Activated CD4-positive, alpha-beta T cell treated with anti-CD3 and anti-CD28 coated beads for 4 hours (primary cell): ENCODE measurements around the gene ELOA2.
"Not testable (repeated sequence)": the region's sequence is repeated elsewhere in the genome, so short reads cannot be mapped to it uniquely, and the experiment has no call there.

Experiments used
- DNase-seq, 2 donors: peaks; one replicate each; pipeline ENCODE4 v3.0.0-alpha.2; 2020

ELOA2 gene

GRCh38 chr18:47035156-47035671, at the start of gene ELOA2:
ELOA2 (minus strand) TSS chr18:47035621; CDS start chr18:47035264, 357 bp downstream.
- DNase-seq = no peak

- DNase-seq = no peak
These were observed 46.2 kb upstream of the ELOA2 start for GRCh38 chr18:47081578-47081977.

GRCh38 chr18:47080872-47081271, 45.5 kb upstream of the ELOA2 start:
- no peak for DNase-seq

- no peak for DNase-seq
These were observed 41.7 kb upstream of the ELOA2 start for GRCh38 chr18:47077111-47077510.

DNA sequence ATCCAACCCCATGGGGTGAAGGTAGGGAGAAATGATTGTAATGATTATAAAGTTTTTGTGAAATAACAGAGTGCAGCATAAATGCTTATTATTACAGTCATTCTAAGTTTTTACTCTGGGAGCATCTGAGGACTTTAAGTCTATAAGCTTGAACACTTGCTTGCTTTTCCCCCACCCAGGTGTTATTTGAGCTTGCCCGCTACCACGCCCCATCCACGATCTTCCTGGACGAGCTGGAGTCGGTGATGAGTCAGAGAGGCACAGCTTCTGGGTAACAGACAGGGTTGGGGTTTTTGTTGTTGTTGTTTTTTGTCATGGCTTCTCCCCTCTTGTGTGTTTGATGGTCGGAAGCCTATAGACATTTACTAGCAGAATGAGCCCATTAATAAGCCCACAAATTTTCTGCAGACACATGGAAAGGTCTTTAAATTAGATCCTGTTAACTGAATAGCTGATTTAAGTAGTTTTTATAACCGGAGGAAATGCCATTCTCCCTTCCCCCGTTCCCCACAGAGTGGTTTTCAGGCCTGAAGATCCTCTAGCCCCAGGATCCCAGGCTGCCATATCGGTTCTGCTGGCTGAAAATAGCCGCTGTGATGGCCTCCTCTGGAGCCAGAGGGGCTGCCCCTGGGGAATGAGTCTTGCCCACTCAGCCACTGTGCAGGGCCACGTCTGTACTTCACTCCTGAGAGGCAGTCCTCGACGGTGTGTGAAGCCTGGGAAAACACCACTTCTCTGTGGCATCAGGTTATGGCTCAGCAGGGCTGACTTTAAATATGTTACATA, 39.9 kb upstream of the ELOA2 start:
- no peak for DNase-seq

- DNase-seq = no peak
These were observed 32.2 kb upstream of the ELOA2 start for GRCh38 chr18:47067648-47068047.

DNA sequence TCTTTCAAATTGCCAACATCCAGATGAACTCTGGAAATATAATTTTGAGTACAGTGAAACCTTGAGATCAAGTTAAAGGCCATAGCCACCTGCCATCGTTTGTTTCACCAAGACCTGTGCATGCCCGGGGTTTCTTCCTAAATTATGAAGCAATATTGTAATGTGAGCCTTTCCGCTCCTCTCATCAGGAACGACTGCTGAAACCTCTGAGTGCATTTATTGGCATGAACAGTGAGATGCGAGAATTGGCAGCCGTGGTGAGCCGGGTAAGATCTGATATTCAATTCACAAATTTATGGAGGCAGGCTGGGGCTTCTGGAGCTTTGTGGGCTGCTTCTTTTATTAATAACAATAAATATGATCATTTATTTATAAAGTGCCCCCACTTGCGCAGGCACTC, 27.7 kb upstream of the ELOA2 start:
- DNase-seq = no peak

GRCh38 chr18:47062471-47062870, 27.1 kb upstream of the ELOA2 start:
- no peak for DNase-seq

GRCh38 chr18:47054369-47054768, 18.9 kb upstream of the ELOA2 start:
- DNase-seq = no peak

DNA sequence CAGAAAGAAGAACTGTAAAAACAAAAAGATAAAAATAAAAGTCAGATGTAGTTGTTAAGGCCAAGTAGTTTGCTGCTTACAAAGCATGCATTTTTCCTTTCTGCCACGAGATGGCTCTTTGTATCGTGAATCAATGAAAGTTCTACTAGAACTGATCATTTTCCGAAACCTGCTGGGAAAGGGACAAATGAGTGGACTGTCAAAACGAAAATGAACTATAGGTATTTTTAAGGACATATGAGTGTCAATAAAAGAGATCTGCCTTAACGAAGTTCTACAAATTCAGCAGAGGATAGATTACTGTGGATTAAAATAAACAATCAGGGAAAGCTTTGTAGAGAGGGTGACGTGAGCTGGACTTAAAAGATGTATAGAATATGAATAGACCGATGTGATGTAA, 15.0 kb upstream of the ELOA2 start:
- DNase-seq = peak in 1 of 2 donors; percentile 5

DNA sequence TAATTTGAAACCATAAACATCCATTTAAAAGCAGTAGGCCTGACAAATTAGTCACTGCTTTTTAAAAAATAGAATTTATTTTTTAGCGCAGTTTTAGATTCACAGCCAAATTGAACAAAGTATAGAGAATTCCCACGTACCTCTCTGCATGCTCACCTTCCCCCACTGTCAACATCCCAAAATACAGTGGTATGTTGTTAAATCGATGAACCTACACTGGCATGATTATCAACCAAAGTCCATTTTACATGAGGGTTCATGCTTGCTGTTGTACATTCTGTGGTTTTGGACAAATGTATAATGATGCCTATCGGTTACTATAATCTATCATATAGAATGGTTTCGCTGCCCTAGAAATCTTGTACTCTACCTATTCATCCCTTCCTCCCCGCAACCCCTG, 5.6 kb upstream of the ELOA2 start:
- no peak for DNase-seq

DNA sequence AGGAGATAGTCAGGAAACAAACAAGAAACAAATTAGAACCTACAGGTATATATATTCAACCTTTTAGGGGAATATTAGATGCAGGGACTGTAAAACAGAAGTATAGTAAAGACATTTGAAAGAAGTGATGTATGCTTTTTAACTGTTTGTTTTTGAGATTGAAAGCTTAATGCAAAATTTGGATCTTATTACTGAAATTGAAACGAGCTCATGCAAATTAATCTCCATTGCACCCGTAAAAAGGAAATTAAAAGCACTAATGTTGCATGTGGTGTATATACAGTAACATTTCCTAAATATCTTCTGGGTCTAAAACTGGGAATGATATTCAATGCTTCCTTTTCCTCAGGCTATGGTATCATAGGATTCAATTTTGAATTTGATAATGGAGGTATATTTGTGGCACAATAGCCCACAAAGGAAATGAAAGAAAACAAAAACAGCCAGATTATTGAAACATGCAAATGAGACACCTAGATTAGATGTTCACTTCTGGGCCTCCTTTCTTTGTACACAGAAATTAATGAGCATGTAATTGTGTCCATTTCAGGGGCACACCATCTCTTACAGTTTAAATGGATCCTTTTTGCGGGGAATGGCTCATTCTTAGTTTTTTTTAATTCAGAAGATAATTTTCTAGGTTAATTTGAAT, 1.6 kb upstream of the ELOA2 start:
- DNase-seq = no peak

GRCh38 chr18:47036298-47036874, 965 bp upstream of the ELOA2 start:
- DNase-seq = no peak

- DNase-seq = not testable (repeated sequence)
These were observed 830 bp downstream of the ELOA2 start for GRCh38 chr18:47034591-47034990.

DNA sequence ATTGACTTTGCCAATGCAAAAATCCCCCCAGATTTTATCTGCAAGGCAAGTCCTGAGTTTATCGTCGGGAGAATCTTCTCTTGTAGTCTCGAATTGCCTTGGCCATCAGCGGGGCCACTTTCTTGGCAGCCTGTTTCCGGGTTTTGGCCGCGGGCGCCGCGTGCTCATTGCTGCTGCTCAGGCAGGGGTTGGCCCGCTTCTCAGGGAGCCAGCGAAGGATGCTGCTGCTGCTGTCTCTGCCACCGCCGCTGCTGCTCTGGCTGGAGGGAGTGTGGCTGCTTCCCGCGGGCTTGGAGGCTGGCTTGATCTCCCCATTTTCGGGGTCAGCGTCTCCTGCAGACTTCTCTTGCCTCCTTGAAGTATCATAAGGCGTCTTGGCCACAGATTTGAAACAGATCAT, 2.5 kb downstream of the ELOA2 start:
- DNase-seq = no peak

GRCh38 chr18:47030887-47031286, 4.5 kb downstream of the ELOA2 start:
- DNase-seq = not testable (repeated sequence)

- not testable (repeated sequence) for DNase-seq
These were observed 5.6 kb downstream of the ELOA2 start for GRCh38 chr18:47029684-47030353.

- DNase-seq = not testable (repeated sequence)
These were observed 6.7 kb downstream of the ELOA2 start for GRCh38 chr18:47028738-47029137.

GRCh38 chr18:47025557-47026174, 9.8 kb downstream of the ELOA2 start:
- not testable (repeated sequence) for DNase-seq

DNA sequence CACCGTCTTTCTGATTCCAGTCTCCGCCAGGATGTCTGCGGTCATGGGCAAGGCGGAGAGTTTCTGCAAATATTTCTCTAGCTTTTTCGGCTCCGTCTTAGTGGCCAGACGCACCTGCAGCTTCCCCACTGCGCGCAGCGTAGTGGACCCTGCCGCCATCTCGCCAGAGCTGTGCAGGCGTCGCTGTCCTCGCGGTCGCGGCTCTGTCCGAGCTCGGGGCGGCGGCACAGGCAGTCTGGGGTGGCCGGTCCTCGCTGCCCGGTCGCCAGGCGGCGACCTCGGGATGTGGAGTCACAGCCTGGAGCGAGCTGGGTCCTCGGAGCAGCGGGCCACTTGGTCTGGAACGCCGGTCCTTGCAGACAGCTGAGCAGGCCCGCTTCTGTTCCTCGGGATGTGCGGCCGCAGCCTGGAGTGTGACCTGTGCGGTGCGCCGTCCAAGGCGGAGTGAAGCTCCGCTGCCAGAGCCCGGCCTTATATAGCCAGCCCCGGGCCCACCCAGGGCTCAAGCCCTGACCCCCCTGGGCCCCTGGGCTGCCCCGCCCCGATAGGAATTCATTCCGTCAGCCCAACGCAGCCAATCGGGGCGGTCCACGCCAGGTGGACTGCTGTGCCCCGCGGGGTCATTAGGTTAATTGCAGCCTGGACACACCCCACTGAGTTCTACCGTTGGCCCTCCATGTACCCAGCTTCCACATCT, 11.5 kb downstream of the ELOA2 start:
- not testable (repeated sequence) for DNase-seq

- DNase-seq = not testable (repeated sequence)
These were observed 12.6 kb downstream of the ELOA2 start for GRCh38 chr18:47022821-47023220.

DNA sequence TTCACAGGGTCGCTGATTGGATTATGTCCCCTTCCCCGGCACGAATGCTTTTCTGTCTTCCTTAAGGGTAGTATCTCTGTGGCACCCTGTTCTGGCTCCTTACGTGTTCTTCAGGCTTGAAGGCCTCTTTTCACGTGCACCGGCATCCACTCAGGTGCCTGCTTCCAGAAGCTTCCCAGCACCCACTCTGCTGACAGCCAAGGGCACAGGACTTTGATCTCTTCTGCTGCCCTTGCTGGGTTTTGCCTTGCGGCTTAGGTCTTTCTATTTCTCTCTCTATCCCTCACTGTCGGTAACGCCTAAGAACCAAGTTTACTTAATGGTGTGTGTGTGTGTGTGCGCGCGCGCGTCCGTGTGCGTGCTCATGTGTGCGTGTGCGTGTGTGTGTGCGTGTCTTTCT, 14.7 kb downstream of the ELOA2 start:
- DNase-seq = not testable (repeated sequence)
